Measurements from ENCODE around the gene SMYD3.

Gene SMYD3

DNA sequence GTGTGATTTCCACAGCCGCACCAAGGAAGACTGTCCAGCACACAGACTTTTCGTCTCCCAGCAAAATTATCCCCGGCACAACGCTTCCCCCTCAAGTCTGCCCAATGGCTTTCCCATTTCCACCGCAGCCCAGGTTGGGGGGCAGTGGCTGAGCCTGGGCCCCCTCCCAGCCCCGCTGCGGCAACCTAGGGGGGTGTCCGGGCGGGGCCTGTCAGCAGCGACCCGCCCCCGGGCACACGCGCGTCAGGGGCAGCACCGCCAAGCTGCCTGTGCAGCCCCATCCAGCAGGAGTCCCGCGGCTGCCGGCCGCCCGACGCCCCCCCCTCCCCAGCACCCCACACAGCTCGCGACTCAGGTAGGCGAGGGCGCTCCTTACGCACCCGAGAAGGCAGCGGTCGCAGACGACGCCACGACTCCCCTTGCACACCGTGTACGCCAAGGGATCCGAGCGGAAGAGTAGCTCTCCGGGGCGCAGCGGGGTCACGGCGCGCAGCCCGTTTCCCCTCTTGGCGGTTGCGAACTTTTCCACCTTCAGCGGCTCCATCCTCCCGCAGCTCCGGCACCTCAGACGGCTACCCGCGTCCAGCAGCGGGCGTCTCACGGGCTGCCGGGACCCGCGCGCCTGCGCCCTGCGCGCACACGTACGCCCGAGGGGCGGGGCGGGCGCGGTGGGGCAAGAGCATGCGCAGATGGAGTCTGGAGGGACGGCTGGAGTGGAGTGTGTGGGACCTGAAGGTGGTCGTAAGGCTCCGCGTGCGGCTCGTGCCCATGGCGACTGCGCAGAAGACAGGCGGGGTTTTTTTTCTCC is at the start of gene SMYD3:
TSS of gene SMYD3 (minus strand) at position 606 of the 808 bp plus-strand sequence.
- peak; percentile 78 for DNase-seq

GRCh38 chr1:246554201-246554600 is 47.1 kb upstream of the SMYD3 start:
- no peak for DNase-seq

DNA sequence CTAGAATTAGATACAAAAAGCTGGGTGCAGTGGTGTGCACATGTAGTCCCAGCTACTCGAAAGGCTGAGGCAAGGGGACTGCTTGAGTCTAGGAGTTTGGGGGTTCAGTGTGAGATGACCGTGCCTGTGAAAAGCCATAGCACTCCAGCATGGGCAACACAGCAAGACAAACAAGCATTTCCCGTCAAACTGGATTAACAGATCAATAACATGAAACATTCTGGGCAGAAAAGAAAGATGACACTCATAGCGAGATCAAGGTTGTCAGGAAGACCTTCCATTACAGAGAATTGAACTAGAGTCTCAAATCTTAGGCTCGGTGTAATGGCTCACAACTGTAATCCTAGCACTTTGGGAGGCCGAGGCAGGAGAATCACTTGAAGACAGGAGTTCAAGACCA is 45.0 kb upstream of the SMYD3 start:
- no peak for DNase-seq

- no peak for DNase-seq
These were observed 43.3 kb upstream of the SMYD3 start for GRCh38 chr1:246550402-246550801.

DNA sequence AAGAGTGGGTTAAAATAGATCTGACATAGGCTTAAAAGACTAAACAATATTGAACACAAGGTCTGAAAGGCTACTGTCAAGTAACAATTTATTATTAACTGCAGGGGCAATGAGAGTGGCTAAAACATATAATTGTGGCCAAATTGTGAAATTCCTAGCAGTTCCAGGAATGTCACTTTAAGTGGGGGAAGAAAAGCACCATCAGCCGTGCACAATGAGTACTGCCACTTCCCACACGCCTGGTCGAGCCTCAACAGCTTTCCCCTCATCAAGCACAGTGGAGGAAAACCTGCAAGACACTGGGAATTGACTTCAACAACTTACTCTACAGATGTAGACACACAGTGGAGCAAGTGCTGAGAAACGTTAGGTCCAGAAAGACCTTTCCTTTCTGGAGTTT is 42.6 kb upstream of the SMYD3 start:
- no peak for DNase-seq

- no peak for DNase-seq
These were observed 36.9 kb upstream of the SMYD3 start for GRCh38 chr1:246544001-246544400.

GRCh38 chr1:246540738-246541491 is 33.8 kb upstream of the SMYD3 start:
- DNase-seq: no peak

- no peak for DNase-seq
These were observed 30.8 kb upstream of the SMYD3 start for GRCh38 chr1:246537887-246538286.

DNA sequence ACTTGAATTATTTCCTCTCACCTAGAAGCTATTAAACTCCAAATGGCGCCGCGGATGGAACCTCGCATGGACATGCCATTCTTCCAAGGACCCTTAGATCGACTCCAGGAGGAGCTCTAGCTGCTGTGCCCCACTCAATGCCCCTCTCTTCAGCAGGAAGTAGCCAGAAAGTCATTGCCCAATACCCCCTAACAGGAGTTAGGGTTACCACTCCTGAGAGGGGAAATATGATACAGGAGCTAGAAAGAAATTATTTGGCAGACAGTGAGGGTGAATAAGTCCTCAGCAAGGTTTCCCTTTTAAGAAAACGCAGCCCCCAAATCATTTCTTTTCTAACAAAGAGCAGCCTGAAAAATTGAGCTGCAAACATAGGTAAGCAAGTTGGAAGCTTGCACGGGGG is 30.4 kb upstream of the SMYD3 start:
- DNase-seq: no peak

DNA sequence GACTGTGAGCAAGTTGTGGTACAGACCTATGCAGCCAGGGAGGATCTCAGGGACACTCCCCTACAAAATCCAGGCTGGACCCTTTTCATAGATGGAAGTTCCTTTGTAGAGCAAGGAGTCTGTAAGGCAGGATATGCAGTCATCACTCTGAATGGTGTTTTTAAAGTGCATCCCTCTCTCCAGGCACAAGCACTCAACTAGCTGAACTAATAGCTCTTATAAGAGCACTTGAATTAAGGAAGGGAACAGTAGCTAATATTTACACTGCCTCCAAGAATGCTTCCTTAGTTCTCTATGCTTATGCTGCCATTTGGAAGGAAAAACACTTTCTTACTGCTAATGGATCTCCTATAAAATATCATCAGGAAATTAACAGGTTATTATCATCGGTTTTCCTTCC is 27.0 kb upstream of the SMYD3 start:
- no peak for DNase-seq

DNA sequence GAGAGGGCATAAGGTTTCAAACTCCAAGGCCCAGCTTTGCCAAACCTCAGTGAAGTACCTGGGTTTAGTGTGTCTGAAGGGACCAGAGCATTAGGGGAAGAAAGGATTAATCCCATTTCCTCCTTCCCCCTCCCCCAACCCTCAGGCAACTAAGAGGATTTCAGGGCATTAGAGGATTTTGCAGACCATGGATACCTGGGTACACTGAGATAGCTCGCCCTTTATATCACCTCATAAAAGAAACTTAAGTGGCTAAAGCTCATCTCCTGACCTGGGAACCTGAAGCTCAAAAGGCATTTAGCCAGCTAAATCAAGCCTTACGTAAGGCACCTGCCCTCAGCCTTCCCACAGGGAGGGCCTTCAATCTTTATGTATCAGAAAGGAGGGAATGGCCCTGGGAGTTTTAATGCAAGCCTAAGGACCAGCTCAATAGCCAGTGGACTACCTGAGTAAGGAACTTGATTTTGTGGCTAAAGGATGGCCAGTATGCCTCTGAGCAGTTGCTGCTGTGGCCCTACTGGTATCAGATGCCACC is 26.4 kb upstream of the SMYD3 start:
- no peak for DNase-seq

DNA sequence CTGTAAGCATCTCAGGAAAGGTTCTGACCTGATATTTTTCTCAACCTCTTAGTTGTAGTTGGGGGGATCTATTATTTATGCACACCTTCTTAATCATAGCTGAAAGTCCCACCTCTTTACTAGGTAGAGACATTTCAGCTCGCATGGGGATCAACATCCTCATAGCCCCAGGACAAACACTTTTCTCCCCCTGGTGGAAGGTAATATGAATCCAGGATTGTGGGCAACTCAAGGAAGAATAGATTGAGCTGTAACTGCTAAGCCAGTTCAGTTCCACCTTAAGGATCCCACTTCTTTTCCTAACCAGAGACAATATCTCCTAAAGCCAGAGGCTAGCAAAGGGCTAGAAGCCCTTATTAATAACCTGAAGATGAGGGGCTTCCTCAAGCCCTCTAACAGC is 25.4 kb upstream of the SMYD3 start:
- DNase-seq: no peak

GRCh38 chr1:246530482-246530881 is 23.4 kb upstream of the SMYD3 start:
- no peak for DNase-seq

DNA sequence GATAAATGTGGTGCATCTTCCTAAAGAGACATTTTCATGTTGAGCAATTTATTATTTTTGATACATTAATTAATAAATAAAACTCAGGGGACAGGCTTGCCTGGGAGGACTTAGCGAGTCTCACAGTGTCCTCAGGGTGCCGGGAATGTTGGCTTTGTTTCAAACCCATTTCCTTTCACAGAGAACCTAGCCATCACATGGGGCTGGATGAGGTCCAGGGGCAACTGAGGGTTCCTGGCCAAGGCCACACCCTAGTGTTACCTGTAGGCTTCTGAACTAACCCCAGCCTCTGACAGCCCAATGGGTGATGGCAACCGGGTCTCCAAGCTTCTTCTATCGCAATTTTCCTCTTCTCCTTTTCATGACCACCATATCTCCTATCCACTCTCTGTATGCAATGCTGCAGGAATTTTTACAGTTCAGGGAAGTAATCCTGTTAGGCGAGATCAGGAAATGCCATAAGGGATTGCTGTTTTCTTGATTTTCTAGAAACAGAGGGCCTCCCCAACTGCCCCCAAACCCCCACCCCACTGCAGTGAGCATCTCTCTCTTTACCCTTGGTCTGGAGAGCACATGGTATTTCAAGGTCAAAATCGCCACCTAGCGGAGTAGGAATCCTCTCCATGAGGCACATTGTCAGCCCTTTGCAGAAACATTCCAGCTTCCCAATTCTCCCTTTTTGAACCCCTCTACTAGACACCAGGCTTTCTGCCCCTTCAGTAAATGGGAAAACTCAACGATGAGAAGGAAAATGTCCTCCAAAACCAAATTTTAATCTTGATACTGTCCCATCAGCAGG is 22.1 kb upstream of the SMYD3 start:
- DNase-seq: no peak

DNA sequence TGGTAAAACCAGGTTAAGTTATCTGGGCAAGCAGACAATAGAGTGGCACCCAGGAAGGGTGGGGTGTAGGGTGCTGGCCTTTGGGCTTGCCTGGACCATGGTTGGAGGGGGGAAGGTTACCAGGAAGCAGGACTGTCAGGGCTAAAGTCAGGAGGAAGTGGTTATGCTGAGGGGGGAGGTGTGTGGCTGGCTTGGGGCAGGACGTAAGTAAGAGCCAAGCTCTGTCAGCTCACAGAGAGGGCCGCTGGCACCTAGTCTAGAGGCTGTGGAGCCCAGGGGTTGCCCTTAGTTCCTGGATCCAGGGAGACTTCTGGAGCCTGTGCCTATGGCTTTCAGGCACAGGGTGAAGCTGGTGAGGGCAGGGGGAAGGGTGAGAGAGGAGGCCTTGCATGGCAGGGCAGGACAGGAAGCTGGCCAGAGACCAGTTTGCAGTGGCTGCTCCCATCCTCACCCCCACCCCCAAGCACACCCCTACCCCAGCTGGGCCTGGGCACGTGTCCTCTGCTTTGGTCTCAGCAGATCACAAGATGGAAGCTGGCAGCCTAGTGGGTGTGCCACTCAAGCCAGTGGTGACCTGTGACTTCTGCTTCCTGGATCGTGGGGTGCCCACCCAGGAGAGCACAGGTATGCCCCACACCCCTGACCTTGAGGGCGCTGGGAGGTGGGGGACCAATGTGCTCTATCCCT is 20.5 kb upstream of the SMYD3 start:
- no peak for DNase-seq

- DNase-seq: no peak
These were observed 19.8 kb upstream of the SMYD3 start for GRCh38 chr1:246526915-246527314.

DNA sequence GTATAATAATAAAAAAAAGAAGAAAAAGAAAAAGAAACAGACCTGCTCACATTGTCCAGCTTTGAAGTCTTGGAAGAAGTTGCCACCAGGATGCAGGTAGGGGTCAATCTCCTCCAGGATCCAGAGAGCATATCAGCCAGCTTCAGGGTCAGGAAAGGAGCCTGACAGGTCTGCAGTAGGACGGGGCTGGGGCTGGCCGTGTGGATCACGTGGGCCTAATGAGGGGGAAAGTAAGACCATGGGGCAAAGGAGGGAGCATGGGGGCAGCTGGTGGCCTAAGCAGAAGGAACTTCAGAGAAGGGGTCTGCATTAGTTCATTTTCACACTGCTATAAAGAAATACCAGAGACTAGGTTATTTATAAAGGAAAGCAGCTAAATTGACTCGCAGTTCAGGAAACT is 19.3 kb upstream of the SMYD3 start:
- no peak for DNase-seq

GRCh38 chr1:246519514-246519913 is 12.4 kb upstream of the SMYD3 start:
- DNase-seq: no peak

GRCh38 chr1:246518456-246519205 is 11.6 kb upstream of the SMYD3 start:
- DNase-seq: no peak

GRCh38 chr1:246517391-246517790 is 10.3 kb upstream of the SMYD3 start:
- no peak for DNase-seq

DNA sequence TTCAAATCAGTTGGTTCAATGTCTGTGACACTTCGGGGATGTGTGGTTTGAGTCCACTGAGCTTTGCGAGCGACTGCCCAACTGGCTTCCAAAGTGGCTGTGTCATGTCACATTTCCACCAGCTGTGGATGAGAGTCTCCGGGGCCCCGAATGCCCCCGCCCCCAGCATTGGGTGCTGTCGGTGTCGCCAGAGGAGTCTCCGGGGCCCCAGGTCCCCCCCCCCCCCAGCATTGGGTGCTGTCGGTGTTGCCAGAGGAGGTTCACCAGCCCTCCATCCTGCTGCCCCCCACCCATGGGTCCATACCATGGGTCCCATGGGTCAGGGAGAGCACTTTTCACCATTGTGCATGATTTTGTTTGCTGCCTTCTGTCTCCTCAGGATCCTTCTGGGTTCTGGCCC is 9.0 kb upstream of the SMYD3 start:
- no peak for DNase-seq
